Adrenal gland (tissue), 5 donors: ENCODE measurements around the gene OBP2B.

Experiments
- POLR2A ChIP-seq, 2 donors: fragments of 450-650 bp; IDR thresholded peaks; one replicate each; pipeline ENCODE4 v1.6.1; 2017; ENCODE audit warnings: antibody characterized with exemption in 2 of 2, mild to moderate bottlenecking in 2 of 2, moderate library complexity in 1 of 2
- TF ChIP-seq, protein P1 (sequence below), 6 experiments: fragments of 450-650 bp in 4 of 6; fragments of 200-600 bp in 2 of 6; sonication (generic) in 1 of 6; IDR thresholded peaks; 1 replicate in 5 of 6; 2 replicates in 1 of 6; pipeline versions ENCODE4 v1.5.1 to v1.8.0; 2016 to 2021; ENCODE audit warnings: antibody characterized with exemption in 6 of 6, mild to moderate bottlenecking in 2 of 6, moderate library complexity in 1 of 6
- donor health status: DM: no; HTN: no; CAD: no.

GRCh38 chr9:133242241-133242640, 33.2 kb upstream of the OBP2B start:
- TF ChIP-seq, protein P1, sequence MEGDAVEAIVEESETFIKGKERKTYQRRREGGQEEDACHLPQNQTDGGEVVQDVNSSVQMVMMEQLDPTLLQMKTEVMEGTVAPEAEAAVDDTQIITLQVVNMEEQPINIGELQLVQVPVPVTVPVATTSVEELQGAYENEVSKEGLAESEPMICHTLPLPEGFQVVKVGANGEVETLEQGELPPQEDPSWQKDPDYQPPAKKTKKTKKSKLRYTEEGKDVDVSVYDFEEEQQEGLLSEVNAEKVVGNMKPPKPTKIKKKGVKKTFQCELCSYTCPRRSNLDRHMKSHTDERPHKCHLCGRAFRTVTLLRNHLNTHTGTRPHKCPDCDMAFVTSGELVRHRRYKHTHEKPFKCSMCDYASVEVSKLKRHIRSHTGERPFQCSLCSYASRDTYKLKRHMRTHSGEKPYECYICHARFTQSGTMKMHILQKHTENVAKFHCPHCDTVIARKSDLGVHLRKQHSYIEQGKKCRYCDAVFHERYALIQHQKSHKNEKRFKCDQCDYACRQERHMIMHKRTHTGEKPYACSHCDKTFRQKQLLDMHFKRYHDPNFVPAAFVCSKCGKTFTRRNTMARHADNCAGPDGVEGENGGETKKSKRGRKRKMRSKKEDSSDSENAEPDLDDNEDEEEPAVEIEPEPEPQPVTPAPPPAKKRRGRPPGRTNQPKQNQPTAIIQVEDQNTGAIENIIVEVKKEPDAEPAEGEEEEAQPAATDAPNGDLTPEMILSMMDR (IDR thresholded peaks at IDR 0.05), result no peak
- TF ChIP-seq POLR2A (IDR thresholded peaks at IDR 0.05), result no peak
